ENCODE data around the gene NT5DC4.

NT5DC4 gene

DNA sequence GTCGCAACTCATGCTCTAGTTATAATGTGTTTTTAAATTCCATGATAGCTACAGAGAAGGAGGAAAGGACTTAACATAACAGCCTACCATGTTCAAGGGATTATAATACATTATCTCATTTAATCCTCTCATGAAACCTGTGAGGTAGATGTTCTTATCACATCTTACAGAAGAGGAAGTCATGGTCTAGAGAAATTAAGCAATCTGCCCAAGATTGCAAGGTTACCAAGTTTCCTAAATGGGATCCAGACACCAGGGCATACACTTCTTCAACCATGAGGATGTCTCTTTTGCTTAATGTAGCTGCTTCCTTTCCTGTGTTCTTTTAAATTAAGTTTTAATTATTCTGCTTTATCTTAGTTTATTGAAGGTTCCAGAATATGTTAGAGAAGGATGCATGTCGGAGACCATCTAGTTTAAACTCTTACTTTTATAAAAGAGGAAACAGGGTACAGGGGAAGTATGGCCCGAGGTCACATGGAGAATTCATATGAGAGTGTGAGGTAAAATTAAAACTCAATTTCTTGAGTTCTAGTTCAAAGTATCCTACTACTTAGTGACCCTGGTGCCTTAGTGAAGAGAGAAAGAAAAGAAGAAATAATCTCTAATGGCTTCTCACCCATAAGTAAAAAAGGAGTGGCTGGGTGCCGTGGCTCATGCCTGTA is 67.0 kb downstream of the NT5DC4 start:
- no peak for DNase-seq

DNA sequence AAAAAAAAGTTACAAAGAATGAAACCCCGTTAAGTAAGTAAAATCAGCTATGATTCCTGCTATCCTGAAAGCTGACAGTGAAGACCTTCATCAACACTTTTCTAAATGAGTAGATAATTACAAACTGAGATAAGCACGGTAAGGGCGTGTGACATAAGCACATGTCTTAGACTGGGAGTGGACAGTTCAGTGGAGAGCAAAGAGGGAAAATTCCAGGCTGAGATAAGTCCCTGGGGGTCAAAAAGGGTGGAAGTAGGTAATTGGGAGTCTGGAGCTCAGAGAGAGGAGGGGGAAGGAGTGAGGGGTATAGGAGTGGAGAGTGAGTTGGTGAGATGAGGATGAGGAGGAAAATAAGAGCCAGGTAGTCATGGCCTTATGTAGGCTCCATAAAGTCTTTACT is 67.8 kb downstream of the NT5DC4 start:
- no peak for DNase-seq

All from activated CD4-positive, alpha-beta T cell treated with anti-CD3 and anti-CD28 coated beads for 4 hours (primary cell).